Measurements from ENCODE around the gene DCUN1D5. TPM values are rescaled to one million over a fixed set of nuclear protein-coding genes. Genes with fewer than 3 reads are reported as not detected.

Gene DCUN1D5
- total and polyA plus RNA-seq, 4 donors = 12.0 to 17.7 (median 15.1) TPM

- no peak overlapping the region for H3K9ac ChIP-seq (ENCODE audit: low read depth in 1 of 2, low read length in 2 of 2)
- no peaks in the 10 kb centered on the region for H3K36me3 ChIP-seq (ENCODE audit: control insufficient read depth in 4 of 4, insufficient read depth in 3 of 4, low read depth in 1 of 4, low read length in 3 of 4)
- no peak overlapping the region for H3K4me3 ChIP-seq (ENCODE audit: low read depth in 1 of 3, low read length in 3 of 3)
- H3K9me3 ChIP-seq (ENCODE audit: control insufficient read depth in 4 of 4, low read length in 3 of 4) = peaks cover 0 to 5% (median 0%) of the 10 kb centered on the region in 4 donors
- H3K27me3 ChIP-seq (ENCODE audit: control insufficient read depth in 4 of 4, insufficient read depth in 4 of 4, low read length in 3 of 4) = no peaks in the 10 kb centered on the region
- H3K4me1 ChIP-seq (ENCODE audit: control insufficient read depth in 4 of 4, insufficient read depth in 4 of 4, low read length in 3 of 4) = peaks cover 0 to 13% (median 5%) of the 10 kb centered on the region in 4 donors
- WGBS = 93% methylated on average over 5 of the region's 5 CpGs
- no peak for DNase-seq (ENCODE audit: low spot score)
- TF ChIP-seq EGR1 (IDR thresholded peaks at IDR 0.05; ENCODE audit: low read depth in 2 of 2) (no peak), YY1 (IDR thresholded peaks at IDR 0.05) (no peak), TAF1 (conservative IDR thresholded peaks at IDR 0.05) (no peak), SP1 (IDR thresholded peaks at IDR 0.05) (no peak), HNF4A (conservative IDR thresholded peaks at IDR 0.05) (no peak), HNF4G (IDR thresholded peaks at IDR 0.05) (no peak)
- TF ChIP-seq, protein P1, sequence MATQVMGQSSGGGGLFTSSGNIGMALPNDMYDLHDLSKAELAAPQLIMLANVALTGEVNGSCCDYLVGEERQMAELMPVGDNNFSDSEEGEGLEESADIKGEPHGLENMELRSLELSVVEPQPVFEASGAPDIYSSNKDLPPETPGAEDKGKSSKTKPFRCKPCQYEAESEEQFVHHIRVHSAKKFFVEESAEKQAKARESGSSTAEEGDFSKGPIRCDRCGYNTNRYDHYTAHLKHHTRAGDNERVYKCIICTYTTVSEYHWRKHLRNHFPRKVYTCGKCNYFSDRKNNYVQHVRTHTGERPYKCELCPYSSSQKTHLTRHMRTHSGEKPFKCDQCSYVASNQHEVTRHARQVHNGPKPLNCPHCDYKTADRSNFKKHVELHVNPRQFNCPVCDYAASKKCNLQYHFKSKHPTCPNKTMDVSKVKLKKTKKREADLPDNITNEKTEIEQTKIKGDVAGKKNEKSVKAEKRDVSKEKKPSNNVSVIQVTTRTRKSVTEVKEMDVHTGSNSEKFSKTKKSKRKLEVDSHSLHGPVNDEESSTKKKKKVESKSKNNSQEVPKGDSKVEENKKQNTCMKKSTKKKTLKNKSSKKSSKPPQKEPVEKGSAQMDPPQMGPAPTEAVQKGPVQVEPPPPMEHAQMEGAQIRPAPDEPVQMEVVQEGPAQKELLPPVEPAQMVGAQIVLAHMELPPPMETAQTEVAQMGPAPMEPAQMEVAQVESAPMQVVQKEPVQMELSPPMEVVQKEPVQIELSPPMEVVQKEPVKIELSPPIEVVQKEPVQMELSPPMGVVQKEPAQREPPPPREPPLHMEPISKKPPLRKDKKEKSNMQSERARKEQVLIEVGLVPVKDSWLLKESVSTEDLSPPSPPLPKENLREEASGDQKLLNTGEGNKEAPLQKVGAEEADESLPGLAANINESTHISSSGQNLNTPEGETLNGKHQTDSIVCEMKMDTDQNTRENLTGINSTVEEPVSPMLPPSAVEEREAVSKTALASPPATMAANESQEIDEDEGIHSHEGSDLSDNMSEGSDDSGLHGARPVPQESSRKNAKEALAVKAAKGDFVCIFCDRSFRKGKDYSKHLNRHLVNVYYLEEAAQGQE (IDR thresholded peaks at IDR 0.05) = no peak
- no peak overlapping the region for H3K27ac ChIP-seq (ENCODE audit: low read depth in 1 of 2, low read length in 2 of 2)
These were observed 19.4 kb upstream of the DCUN1D5 start for GRCh38 chr11:103111400-103111799.

GRCh38 chr11:103110391-103110790 is 18.4 kb upstream of the DCUN1D5 start:
- TF ChIP-seq ZBTB33 (IDR thresholded peaks at IDR 0.05) = no peak
- no peak for TF ChIP-seq NR2F2 (IDR thresholded peaks at IDR 0.05)
- no peak for TF ChIP-seq RAD21 (IDR thresholded peaks at IDR 0.05)
- TF ChIP-seq HNF4G (IDR thresholded peaks at IDR 0.05) = no peak
- TF ChIP-seq TAF1 (conservative IDR thresholded peaks at IDR 0.05) = no peak
- TF ChIP-seq FOXA2 (IDR thresholded peaks at IDR 0.05) = no peak
- no peak for TF ChIP-seq FOXA1 (IDR thresholded peaks at IDR 0.05)
- TF ChIP-seq, protein P1 (IDR thresholded peaks at IDR 0.05) = no peak
- TF ChIP-seq, protein P2, sequence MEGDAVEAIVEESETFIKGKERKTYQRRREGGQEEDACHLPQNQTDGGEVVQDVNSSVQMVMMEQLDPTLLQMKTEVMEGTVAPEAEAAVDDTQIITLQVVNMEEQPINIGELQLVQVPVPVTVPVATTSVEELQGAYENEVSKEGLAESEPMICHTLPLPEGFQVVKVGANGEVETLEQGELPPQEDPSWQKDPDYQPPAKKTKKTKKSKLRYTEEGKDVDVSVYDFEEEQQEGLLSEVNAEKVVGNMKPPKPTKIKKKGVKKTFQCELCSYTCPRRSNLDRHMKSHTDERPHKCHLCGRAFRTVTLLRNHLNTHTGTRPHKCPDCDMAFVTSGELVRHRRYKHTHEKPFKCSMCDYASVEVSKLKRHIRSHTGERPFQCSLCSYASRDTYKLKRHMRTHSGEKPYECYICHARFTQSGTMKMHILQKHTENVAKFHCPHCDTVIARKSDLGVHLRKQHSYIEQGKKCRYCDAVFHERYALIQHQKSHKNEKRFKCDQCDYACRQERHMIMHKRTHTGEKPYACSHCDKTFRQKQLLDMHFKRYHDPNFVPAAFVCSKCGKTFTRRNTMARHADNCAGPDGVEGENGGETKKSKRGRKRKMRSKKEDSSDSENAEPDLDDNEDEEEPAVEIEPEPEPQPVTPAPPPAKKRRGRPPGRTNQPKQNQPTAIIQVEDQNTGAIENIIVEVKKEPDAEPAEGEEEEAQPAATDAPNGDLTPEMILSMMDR (IDR thresholded peaks at IDR 0.05; ENCODE audit: low read depth, low read length, missing input control) = no peak
- no peak for TF ChIP-seq YY1 (IDR thresholded peaks at IDR 0.05)
- no peak for TF ChIP-seq EGR1 (IDR thresholded peaks at IDR 0.05; ENCODE audit: low read depth in 2 of 2)
- TF ChIP-seq RXRA (IDR thresholded peaks at IDR 0.05) = no peak
- no peak for TF ChIP-seq SP1 (IDR thresholded peaks at IDR 0.05)
- no peak for TF ChIP-seq JUND (IDR thresholded peaks at IDR 0.05)
- Histone ChIP-seq H3K9ac (ENCODE audit: low read depth in 1 of 2, low read length in 2 of 2) (no peak overlapping the region), H3K9me3 (ENCODE audit: control insufficient read depth in 4 of 4, low read length in 3 of 4) (peaks cover 0 to 5% (median 0%) of the 10 kb centered on the region in 4 donors), H3K4me1 (ENCODE audit: control insufficient read depth in 4 of 4, insufficient read depth in 4 of 4, low read length in 3 of 4) (peaks cover 0 to 13% (median 5%) of the 10 kb centered on the region in 4 donors), H3K27me3 (ENCODE audit: control insufficient read depth in 4 of 4, insufficient read depth in 4 of 4, low read length in 3 of 4) (no peaks in the 10 kb centered on the region), H3K27ac (ENCODE audit: low read depth in 1 of 2, low read length in 2 of 2) (no peak overlapping the region), H3K36me3 (ENCODE audit: control insufficient read depth in 4 of 4, insufficient read depth in 3 of 4, low read depth in 1 of 4, low read length in 3 of 4) (no peaks in the 10 kb centered on the region), H3K4me3 (ENCODE audit: low read depth in 1 of 3, low read length in 3 of 3) (no peak overlapping the region)
- DNase-seq (ENCODE audit: low spot score) = no peak
